ENCODE results near the gene TRDN.
"Not testable (repeated sequence)": the region's sequence is repeated elsewhere in the genome, so short reads cannot be mapped to it uniquely, and the experiment has no call there.

The TRDN gene

GRCh38 chr6:123458218-123458617 is 178.5 kb downstream of the TRDN start:
- no peaks in the 10 kb centered on the region for H3K27me3 ChIP-seq (ENCODE audit: control insufficient read depth, insufficient read depth, low read length)
- H3K9ac ChIP-seq (ENCODE audit: low read length) = no peak overlapping the region
- no peaks in the 10 kb centered on the region for H3K4me1 ChIP-seq (ENCODE audit: control insufficient read depth, insufficient read depth, low read length)
- no peaks in the 10 kb centered on the region for H3K36me3 ChIP-seq (ENCODE audit: control insufficient read depth, insufficient read depth, low read length)
- no peak overlapping the region for H3K4me3 ChIP-seq (ENCODE audit: low read length)
- H3K27ac ChIP-seq (ENCODE audit: low read depth, low read length) = no peak overlapping the region

- no peak overlapping the region for H3K27ac ChIP-seq (ENCODE audit: low read depth, low read length)
These were observed 179.9 kb downstream of the TRDN start for GRCh38 chr6:123456836-123457235.

GRCh38 chr6:123454448-123454847 is 182.3 kb downstream of the TRDN start:
- Histone ChIP-seq H3K9ac (ENCODE audit: low read length) (no peak overlapping the region), H3K27me3 (ENCODE audit: control insufficient read depth, insufficient read depth, low read length) (no peaks in the 10 kb centered on the region), H3K27ac (ENCODE audit: low read depth, low read length) (no peak overlapping the region), H3K4me1 (ENCODE audit: control insufficient read depth, insufficient read depth, low read length) (no peaks in the 10 kb centered on the region), H3K36me3 (ENCODE audit: control insufficient read depth, insufficient read depth, low read length) (no peaks in the 10 kb centered on the region), H3K4me3 (ENCODE audit: low read length) (no peak overlapping the region)

More at GRCh38 chr6:123456836-123457235, 179.9 kb downstream of the TRDN start:
- Histone ChIP-seq H3K36me3 (ENCODE audit: control insufficient read depth, insufficient read depth, low read length) (no peaks in the 10 kb centered on the region), H3K27me3 (ENCODE audit: control insufficient read depth, insufficient read depth, low read length) (no peaks in the 10 kb centered on the region), H3K9ac (ENCODE audit: low read length) (no peak overlapping the region), H3K4me3 (ENCODE audit: low read length) (no peak overlapping the region), H3K4me1 (ENCODE audit: control insufficient read depth, insufficient read depth, low read length) (no peaks in the 10 kb centered on the region)

- not testable (repeated sequence) for H3K9ac ChIP-seq (ENCODE audit: low read length); H3K27me3 ChIP-seq (ENCODE audit: control insufficient read depth, insufficient read depth, low read length); H3K36me3 ChIP-seq (ENCODE audit: control insufficient read depth, insufficient read depth, low read length); H3K27ac ChIP-seq (ENCODE audit: low read depth, low read length); H3K4me3 ChIP-seq (ENCODE audit: low read length); H3K4me1 ChIP-seq (ENCODE audit: control insufficient read depth, insufficient read depth, low read length)
These were observed 183.7 kb downstream of the TRDN start for GRCh38 chr6:123453071-123453470.

GRCh38 chr6:123448306-123448884 is 188.4 kb downstream of the TRDN start:
- no peaks in the 10 kb centered on the region for H3K36me3 ChIP-seq (ENCODE audit: control insufficient read depth, insufficient read depth, low read length)
- no peaks in the 10 kb centered on the region for H3K27me3 ChIP-seq (ENCODE audit: control insufficient read depth, insufficient read depth, low read length)
- no peak overlapping the region for H3K27ac ChIP-seq (ENCODE audit: low read depth, low read length)
- no peak overlapping the region for H3K4me3 ChIP-seq (ENCODE audit: low read length)
- no peak overlapping the region for H3K9ac ChIP-seq (ENCODE audit: low read length)
- H3K4me1 ChIP-seq (ENCODE audit: control insufficient read depth, insufficient read depth, low read length) = no peaks in the 10 kb centered on the region

- no peak overlapping the region for H3K27ac ChIP-seq (ENCODE audit: low read depth, low read length)
- no peak overlapping the region for H3K4me3 ChIP-seq (ENCODE audit: low read length)
- no peaks in the 10 kb centered on the region for H3K27me3 ChIP-seq (ENCODE audit: control insufficient read depth, insufficient read depth, low read length)
- no peak overlapping the region for H3K9ac ChIP-seq (ENCODE audit: low read length)
- no peaks in the 10 kb centered on the region for H3K36me3 ChIP-seq (ENCODE audit: control insufficient read depth, insufficient read depth, low read length)
- H3K4me1 ChIP-seq (ENCODE audit: control insufficient read depth, insufficient read depth, low read length) = no peaks in the 10 kb centered on the region
These were observed 189.3 kb downstream of the TRDN start for GRCh38 chr6:123447315-123447937.

- no peak overlapping the region for H3K27ac ChIP-seq (ENCODE audit: low read depth, low read length)
- no peaks in the 10 kb centered on the region for H3K36me3 ChIP-seq (ENCODE audit: control insufficient read depth, insufficient read depth, low read length)
- no peaks in the 10 kb centered on the region for H3K27me3 ChIP-seq (ENCODE audit: control insufficient read depth, insufficient read depth, low read length)
- no peak overlapping the region for H3K4me3 ChIP-seq (ENCODE audit: low read length)
- H3K9ac ChIP-seq (ENCODE audit: low read length) = no peak overlapping the region
- no peaks in the 10 kb centered on the region for H3K4me1 ChIP-seq (ENCODE audit: control insufficient read depth, insufficient read depth, low read length)
These were observed 197.4 kb downstream of the TRDN start for GRCh38 chr6:123439371-123439770.

- Histone ChIP-seq H3K4me3 (ENCODE audit: low read length) (no peak overlapping the region), H3K9ac (ENCODE audit: low read length) (no peak overlapping the region), H3K27ac (ENCODE audit: low read depth, low read length) (no peak overlapping the region)
These were observed 202.6 kb downstream of the TRDN start for GRCh38 chr6:123434186-123434585.

DNA sequence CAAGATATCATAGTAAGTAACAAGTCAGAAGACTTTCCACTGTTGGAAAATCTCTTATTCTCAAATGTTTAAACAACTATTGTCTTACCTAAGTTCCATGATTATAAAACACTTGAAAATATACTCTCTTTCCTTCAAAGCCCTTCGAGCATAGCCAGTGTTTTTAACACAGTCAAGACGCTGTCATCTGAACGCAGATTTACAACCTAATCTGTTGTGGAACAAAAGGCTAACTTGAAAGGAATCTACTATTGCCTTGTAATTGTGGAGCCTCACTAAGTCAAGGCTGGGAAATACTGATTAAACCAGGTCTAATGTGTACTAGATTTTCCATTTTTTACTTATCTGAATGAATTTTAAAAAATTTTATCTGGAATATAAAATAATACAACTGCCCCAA is 205.8 kb downstream of the TRDN start:
- Histone ChIP-seq H3K36me3 (ENCODE audit: control insufficient read depth, insufficient read depth, low read length) (no peaks in the 10 kb centered on the region), H3K4me3 (ENCODE audit: low read length) (no peak overlapping the region), H3K27me3 (ENCODE audit: control insufficient read depth, insufficient read depth, low read length) (no peaks in the 10 kb centered on the region), H3K4me1 (ENCODE audit: control insufficient read depth, insufficient read depth, low read length) (no peaks in the 10 kb centered on the region), H3K9ac (ENCODE audit: low read length) (no peak overlapping the region), H3K27ac (ENCODE audit: low read depth, low read length) (no peak overlapping the region)

More at GRCh38 chr6:123434186-123434585, 202.6 kb downstream of the TRDN start:
- Histone ChIP-seq H3K4me1 (ENCODE audit: control insufficient read depth, insufficient read depth, low read length) (no peaks in the 10 kb centered on the region), H3K27me3 (ENCODE audit: control insufficient read depth, insufficient read depth, low read length) (no peaks in the 10 kb centered on the region), H3K36me3 (ENCODE audit: control insufficient read depth, insufficient read depth, low read length) (no peaks in the 10 kb centered on the region)

GRCh38 chr6:123427008-123427407 is 209.7 kb downstream of the TRDN start:
- no peak overlapping the region for H3K27ac ChIP-seq (ENCODE audit: low read depth, low read length)
- H3K27me3 ChIP-seq (ENCODE audit: control insufficient read depth, insufficient read depth, low read length) = no peaks in the 10 kb centered on the region
- no peak overlapping the region for H3K9ac ChIP-seq (ENCODE audit: low read length)
- no peak overlapping the region for H3K4me3 ChIP-seq (ENCODE audit: low read length)
- H3K36me3 ChIP-seq (ENCODE audit: control insufficient read depth, insufficient read depth, low read length) = no peaks in the 10 kb centered on the region
- no peaks in the 10 kb centered on the region for H3K4me1 ChIP-seq (ENCODE audit: control insufficient read depth, insufficient read depth, low read length)

DNA sequence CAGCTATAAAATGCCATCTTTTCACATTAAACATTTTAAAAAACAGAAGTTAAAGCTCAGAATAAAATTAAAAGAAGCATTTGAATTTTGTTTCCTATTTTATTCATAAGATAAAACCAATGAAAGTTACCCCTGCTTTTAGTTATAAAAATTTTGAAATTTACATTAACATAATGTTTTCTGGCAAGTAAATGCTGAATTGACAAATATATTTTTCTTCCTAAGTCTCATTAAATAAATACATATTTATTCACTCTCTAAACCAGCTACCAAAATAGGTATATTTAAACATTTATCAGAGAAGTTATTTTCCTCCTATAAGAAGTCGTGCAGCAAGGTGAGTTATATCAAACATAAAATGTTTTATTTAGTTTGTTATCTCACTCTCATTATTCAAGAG is 213.6 kb downstream of the TRDN start:
- no peak overlapping the region for H3K9ac ChIP-seq (ENCODE audit: low read length)
- H3K27ac ChIP-seq (ENCODE audit: low read depth, low read length) = no peak overlapping the region
- H3K36me3 ChIP-seq (ENCODE audit: control insufficient read depth, insufficient read depth, low read length) = no peaks in the 10 kb centered on the region
- no peaks in the 10 kb centered on the region for H3K4me1 ChIP-seq (ENCODE audit: control insufficient read depth, insufficient read depth, low read length)
- H3K4me3 ChIP-seq (ENCODE audit: low read length) = no peak overlapping the region
- H3K27me3 ChIP-seq (ENCODE audit: control insufficient read depth, insufficient read depth, low read length) = no peaks in the 10 kb centered on the region

GRCh38 chr6:123420512-123420911 is 216.2 kb downstream of the TRDN start:
- no peaks in the 10 kb centered on the region for H3K36me3 ChIP-seq (ENCODE audit: control insufficient read depth, insufficient read depth, low read length)
- no peaks in the 10 kb centered on the region for H3K27me3 ChIP-seq (ENCODE audit: control insufficient read depth, insufficient read depth, low read length)
- H3K4me1 ChIP-seq (ENCODE audit: control insufficient read depth, insufficient read depth, low read length) = no peaks in the 10 kb centered on the region
- H3K27ac ChIP-seq (ENCODE audit: low read depth, low read length) = no peak overlapping the region
- H3K4me3 ChIP-seq (ENCODE audit: low read length) = no peak overlapping the region
- no peak overlapping the region for H3K9ac ChIP-seq (ENCODE audit: low read length)

- Histone ChIP-seq H3K9ac (ENCODE audit: low read length) (no peak overlapping the region), H3K36me3 (ENCODE audit: control insufficient read depth, insufficient read depth, low read length) (no peaks in the 10 kb centered on the region), H3K27ac (ENCODE audit: low read depth, low read length) (no peak overlapping the region), H3K4me1 (ENCODE audit: control insufficient read depth, insufficient read depth, low read length) (no peaks in the 10 kb centered on the region), H3K4me3 (ENCODE audit: low read length) (no peak overlapping the region), H3K27me3 (ENCODE audit: control insufficient read depth, insufficient read depth, low read length) (no peaks in the 10 kb centered on the region)
These were observed 218.7 kb downstream of the TRDN start for GRCh38 chr6:123418071-123418470.
